Left ventricle myocardium inferior (tissue), 1 donor: Measurements from ENCODE around the gene TYW1B. TPM values are rescaled to one million over a fixed set of nuclear protein-coding genes. Genes with fewer than 3 reads are reported as not detected.
"Not testable (repeated sequence)": the region's sequence is repeated elsewhere in the genome, so short reads cannot be mapped to it uniquely, and the experiment has no call there.

Experiments
- DNase-seq: peaks from one replicate; pipeline ENCODE4 v3.0.0-alpha.2; 2020
- H3K27ac ChIP-seq: fragments of 200-600 bp; replicated peaks from 2 replicates; pipeline ENCODE4 v1.8.0; 2021
- H3K27me3 ChIP-seq: fragments of 200-600 bp; 2 replicates; pipeline ENCODE4 v1.8.0; 2021; ENCODE audit warnings: low read depth
- H3K36me3 ChIP-seq: fragments of 200-600 bp; 2 replicates; pipeline ENCODE4 v1.8.0; 2021
- H3K4me1 ChIP-seq: fragments of 200-600 bp; 2 replicates; pipeline ENCODE4 v1.8.0; 2021
- H3K4me3 ChIP-seq: fragments of 200-600 bp; 2 replicates; pipeline ENCODE4 v1.8.0; 2021; ENCODE audit warnings: mild to moderate bottlenecking, moderate library complexity
- H3K9me3 ChIP-seq: fragments of 200-600 bp; replicated peaks from 2 replicates; pipeline ENCODE4 v1.8.0; 2021
- intact Hi-C: fragments of 100-400 bp; cut with micrococcal nuclease; formaldehyde crosslinking; loops from one replicate; pipeline ENCODE4 v1.11.0; 2022
- total RNA-seq: library from RNA; stranded (reverse); fragmentation: NEBNext Ultra II Directional; extraction: Animal tissue kit (Norgen Biotek cat#: 25700); gene quantifications from one replicate; pipeline ENCODE4 v1.2.1, GENCODE V29; 2021
- TF ChIP-seq, protein P1 (sequence below): fragments of 200-600 bp; IDR thresholded peaks from 2 replicates; pipeline ENCODE4 v1.8.0; 2021; ENCODE audit warnings: antibody characterized with exemption, mild to moderate bottlenecking, borderline replicate concordance
- donor health status: DM: no; HTN: yes; CAD: no; lungs with severe emphysema.

Gene TYW1B
- total RNA-seq, 1 donor from 2014 or later, result 2.5 TPM

DNA sequence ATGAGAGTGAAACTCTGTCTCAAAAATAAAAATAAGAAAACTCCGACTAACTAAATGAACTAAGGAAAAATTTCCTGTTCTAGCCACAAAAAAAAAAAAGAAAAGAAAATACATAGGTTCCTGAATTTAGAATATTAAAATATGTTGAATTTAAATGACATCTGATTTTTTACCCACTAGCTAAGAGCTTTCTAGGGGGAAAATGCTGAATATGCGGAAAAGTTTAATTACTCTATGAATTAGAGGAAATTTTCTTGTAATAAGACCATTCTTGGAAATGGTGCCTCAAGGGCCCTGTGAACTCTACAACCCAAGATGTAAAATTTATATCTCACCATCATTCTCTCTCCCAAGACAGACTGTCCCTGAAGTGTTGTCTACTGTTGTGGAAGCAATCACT, 250.9 kb downstream of the TYW1B start:
- Histone ChIP-seq H3K36me3 (no peaks in the 10 kb centered on the region), H3K4me1 (no peaks in the 10 kb centered on the region), H3K27ac (no peak overlapping the region), H3K4me3 (no peak overlapping the region), H3K9me3 (no peaks in the 10 kb centered on the region), H3K27me3 (no peaks in the 10 kb centered on the region)
- intact Hi-C loops, result no loop called here
- TF ChIP-seq, protein P1, sequence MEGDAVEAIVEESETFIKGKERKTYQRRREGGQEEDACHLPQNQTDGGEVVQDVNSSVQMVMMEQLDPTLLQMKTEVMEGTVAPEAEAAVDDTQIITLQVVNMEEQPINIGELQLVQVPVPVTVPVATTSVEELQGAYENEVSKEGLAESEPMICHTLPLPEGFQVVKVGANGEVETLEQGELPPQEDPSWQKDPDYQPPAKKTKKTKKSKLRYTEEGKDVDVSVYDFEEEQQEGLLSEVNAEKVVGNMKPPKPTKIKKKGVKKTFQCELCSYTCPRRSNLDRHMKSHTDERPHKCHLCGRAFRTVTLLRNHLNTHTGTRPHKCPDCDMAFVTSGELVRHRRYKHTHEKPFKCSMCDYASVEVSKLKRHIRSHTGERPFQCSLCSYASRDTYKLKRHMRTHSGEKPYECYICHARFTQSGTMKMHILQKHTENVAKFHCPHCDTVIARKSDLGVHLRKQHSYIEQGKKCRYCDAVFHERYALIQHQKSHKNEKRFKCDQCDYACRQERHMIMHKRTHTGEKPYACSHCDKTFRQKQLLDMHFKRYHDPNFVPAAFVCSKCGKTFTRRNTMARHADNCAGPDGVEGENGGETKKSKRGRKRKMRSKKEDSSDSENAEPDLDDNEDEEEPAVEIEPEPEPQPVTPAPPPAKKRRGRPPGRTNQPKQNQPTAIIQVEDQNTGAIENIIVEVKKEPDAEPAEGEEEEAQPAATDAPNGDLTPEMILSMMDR, result no peak
- no peak for DNase-seq

DNA sequence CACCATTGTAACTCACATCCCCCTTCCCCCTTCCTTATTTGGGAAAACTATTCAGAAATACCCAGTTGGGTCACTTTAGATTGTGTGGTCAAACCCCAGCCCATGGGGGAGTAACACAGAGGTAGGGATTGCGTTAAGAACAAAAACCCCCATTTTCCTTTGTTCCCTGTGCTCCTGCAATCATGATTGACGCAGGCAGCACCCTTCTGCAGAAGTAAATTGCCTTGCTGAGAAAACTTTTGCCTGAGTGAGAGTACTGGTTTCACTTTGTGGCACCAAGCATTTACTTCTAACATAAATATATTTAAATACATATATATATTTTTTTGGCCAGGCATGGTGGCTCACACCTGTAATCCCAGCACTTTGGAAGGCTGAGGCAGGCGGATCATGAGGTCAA, 266.0 kb downstream of the TYW1B start:
- H3K4me1 ChIP-seq, H3K4me3 ChIP-seq, H3K27ac ChIP-seq, H3K27me3 ChIP-seq, intact Hi-C loops, DNase-seq, H3K36me3 ChIP-seq: not testable (repeated sequence)
- peaks cover 28% of the 10 kb centered on the region for H3K9me3 ChIP-seq

DNA sequence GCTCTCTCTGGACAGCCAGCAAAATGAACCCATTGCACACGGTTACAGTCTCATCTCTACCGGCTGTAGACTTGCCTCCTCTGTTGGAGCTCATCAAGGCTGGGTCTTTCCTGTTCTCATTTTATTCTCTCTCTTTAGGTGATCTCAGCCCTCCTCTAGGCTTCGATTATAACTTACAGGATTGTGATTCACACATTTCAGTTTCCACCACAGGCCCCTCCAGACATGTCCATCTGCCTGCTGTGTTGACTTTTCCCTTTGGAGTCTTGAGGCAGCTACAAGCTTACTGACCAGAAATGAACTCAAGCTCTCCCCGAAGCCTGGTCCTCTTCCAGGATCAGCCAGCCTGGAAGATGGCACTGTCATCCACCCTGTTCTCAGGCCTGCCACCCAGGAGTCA, 268.5 kb downstream of the TYW1B start:
- H3K9me3 ChIP-seq, result peaks cover 22% of the 10 kb centered on the region
- intact Hi-C loops, H3K4me1 ChIP-seq, DNase-seq, H3K27ac ChIP-seq, H3K36me3 ChIP-seq, H3K27me3 ChIP-seq, H3K4me3 ChIP-seq: not testable (repeated sequence)

DNA sequence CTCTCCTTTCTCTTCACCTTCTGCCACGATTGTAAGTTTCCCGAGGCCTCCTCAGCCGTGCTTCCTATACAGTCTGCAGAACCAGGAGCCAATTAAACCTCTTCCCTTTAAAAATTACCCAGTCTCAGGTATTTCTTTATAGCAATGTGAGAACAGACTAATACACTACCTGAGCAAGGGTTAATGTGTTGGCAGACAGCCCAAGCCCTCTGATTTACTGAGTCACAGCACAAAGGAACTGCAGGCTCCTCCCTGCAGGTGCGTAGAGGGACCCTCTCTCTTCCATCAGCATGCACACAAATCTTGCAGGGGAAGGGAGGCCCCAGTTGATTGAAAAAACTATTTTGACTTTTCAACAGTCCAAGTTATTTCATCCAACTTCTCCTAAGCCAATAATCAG, 271.3 kb downstream of the TYW1B start:
- H3K27ac ChIP-seq, H3K4me1 ChIP-seq, H3K36me3 ChIP-seq, H3K4me3 ChIP-seq, intact Hi-C loops, H3K27me3 ChIP-seq, DNase-seq: not testable (repeated sequence)
- H3K9me3 ChIP-seq, result peaks cover 15% of the 10 kb centered on the region

DNA sequence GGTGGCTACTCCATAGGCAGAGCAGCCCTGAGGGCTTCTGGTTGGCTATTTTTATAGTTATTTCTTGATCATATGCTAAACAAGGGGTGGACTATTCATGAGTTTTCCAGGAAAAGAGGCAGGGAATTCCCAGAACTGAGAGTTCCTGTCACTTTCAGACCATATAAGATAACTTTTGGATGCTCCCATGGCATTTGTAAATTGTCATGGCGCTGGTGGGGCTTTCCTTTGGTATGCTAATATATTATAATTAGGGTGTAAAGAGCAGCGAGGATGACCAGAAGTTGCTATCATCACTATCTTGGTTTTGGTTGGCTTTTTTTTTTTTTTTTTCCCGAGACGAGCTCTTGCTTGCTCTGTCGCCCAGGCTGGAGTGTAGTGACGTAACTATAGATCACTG, 272.8 kb downstream of the TYW1B start:
- H3K4me3 ChIP-seq, H3K4me1 ChIP-seq, H3K27ac ChIP-seq, DNase-seq, H3K36me3 ChIP-seq, H3K27me3 ChIP-seq, intact Hi-C loops: not testable (repeated sequence)
- peaks cover 13% of the 10 kb centered on the region for H3K9me3 ChIP-seq

DNA sequence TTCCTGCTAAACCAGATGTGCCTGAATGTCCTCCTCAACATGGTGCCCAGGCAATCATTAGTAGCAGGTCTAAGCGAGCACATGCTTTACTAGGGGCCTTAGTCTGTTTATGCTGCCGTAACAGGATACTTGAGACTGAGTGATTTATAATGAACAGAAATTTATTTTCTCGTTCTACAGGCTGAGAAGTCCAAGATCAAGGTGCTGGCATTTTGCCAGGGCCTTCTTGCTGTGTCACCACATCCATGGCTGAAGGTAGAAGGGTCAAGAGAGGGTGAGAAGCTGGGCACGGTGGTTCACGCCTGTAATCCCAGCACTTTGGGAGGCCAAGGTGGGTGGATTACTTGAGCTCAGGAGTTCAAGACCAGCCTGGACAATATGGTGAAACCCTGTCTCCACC, 273.6 kb downstream of the TYW1B start:
- peaks cover 17% of the 10 kb centered on the region for H3K9me3 ChIP-seq
- H3K27ac ChIP-seq, H3K4me3 ChIP-seq, DNase-seq, H3K27me3 ChIP-seq, intact Hi-C loops, H3K4me1 ChIP-seq, H3K36me3 ChIP-seq: not testable (repeated sequence)

DNA sequence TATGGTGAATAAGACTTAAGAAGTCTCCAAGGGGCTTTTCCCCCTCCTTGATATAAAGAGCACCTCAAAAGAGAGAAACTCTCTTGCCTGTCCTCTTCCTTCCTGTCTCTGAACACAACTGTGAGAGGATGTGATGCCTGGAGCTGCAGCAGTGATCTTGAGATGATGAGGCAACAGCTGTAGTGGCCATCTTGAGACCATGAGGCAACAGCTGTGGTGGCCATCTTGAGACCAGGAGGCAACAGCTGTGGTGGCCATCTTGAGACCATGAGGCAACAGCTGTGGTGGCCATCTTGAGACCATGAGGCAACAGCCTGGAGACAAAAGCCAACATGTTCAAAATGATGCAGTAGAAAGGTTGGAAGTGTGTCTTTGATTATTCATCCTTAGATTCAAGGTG, 277.5 kb downstream of the TYW1B start:
- DNase-seq, H3K4me1 ChIP-seq, H3K27ac ChIP-seq, H3K27me3 ChIP-seq, intact Hi-C loops, H3K4me3 ChIP-seq, H3K36me3 ChIP-seq: not testable (repeated sequence)
- H3K9me3 ChIP-seq, result peaks cover 19% of the 10 kb centered on the region

DNA sequence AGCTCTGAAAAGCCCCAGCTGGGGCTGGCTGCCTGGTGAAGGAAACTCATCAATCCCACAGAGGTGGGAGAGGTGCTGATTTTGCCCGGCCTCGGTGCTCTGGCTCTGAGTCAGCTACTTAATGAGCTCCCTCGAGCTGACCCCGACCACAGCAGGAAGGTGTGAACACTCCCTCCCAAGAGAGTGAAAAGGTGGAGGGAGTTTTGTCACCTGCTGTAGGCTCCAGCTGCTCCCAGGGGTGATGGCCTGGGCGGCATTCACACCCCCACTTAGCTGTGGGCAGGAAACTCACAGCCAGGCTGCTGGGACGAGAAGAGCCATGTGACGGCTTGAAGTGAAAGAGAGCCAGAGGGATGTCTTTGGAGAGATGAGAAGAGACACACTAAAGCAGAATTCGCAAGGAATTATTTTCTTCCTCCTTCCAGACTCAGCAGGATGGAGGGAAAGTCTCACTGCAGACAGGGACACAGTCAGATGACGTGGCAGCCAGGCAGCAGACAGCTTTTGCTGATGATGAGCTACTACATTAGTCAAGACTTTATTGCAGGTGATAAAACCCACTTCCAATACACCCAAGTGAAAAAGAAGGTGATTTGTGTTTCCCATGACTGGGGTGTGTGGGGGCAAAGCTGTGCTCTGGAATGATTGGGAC, 281.3 kb downstream of the TYW1B start:
- intact Hi-C loops, result not testable (repeated sequence)
- peaks cover 11% of the 10 kb centered on the region for H3K9me3 ChIP-seq

DNA sequence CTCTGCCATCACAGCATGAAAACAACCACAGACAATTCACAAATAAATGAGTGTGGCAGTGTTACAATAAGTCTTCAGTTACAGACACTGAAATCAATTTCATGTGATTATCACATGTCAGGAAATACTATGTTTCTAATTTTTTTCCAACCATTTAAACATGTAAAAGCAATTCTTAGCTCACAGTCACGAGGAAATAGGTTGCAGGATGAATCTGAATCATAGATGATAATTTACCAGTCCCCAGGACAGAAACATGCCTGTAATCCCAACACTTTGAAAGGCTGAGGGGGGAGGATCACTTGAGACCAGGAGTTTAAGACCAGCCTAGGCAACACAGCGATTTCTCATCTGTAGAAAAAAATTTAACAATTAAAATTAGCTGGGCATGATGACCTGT, 283.5 kb downstream of the TYW1B start:
- H3K27ac ChIP-seq, H3K4me1 ChIP-seq, H3K27me3 ChIP-seq, H3K4me3 ChIP-seq, DNase-seq, intact Hi-C loops, H3K36me3 ChIP-seq, H3K9me3 ChIP-seq: not testable (repeated sequence)

More for the DNA sequence above, 281.3 kb downstream of the TYW1B start:
- H3K4me3 ChIP-seq, H3K36me3 ChIP-seq, H3K27me3 ChIP-seq, H3K4me1 ChIP-seq, DNase-seq, H3K27ac ChIP-seq: not testable (repeated sequence)

DNA sequence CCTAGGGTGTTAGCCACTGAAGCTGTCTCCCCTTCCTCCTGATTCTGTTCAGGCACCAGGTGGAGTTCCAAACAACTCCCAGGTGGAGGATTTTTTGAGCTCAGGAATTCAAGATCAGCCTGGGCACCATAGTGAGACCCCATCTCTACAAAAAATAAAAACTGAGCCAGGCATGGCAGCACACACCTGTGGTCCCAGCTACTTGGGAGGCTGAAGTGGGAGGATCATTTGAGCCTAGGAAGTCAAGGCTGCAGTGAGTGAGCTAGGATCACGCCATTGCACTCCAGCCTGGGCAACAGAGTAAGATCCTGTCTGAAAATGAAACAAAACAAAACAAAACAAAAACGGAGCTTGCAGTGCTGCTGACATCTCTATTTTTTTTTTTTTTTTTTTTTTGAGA, 287.1 kb downstream of the TYW1B start:
- no peak for DNase-seq
- no peaks in the 10 kb centered on the region for H3K4me1 ChIP-seq
- no peaks in the 10 kb centered on the region for H3K36me3 ChIP-seq
- H3K9me3 ChIP-seq, result no peaks in the 10 kb centered on the region
- TF ChIP-seq, protein P1, result no peak
- H3K27me3 ChIP-seq, result no peaks in the 10 kb centered on the region
- no peak overlapping the region for H3K27ac ChIP-seq
- H3K4me3 ChIP-seq, result no peak overlapping the region
- intact Hi-C loops, result no loop called here
